Muscle of leg (tissue), 11 donors: ENCODE measurements around the gene KIF26A. TPM values are rescaled to one million over a fixed set of nuclear protein-coding genes. Genes with fewer than 3 reads are reported as not detected.

Source experiments
- DNase-seq: peaks from one replicate; pipeline ENCODE4 v3.0.0; 2013
- H3K27ac ChIP-seq: one replicate; pipeline ENCODE4 v1.5.1; 2013; ENCODE audit warnings: mild to moderate bottlenecking, low read length, control low read depth
- H3K27me3 ChIP-seq: one replicate; pipeline ENCODE4 v1.6.1; 2013; ENCODE audit warnings: low read length; ENCODE audit not compliant: control insufficient read depth, insufficient read depth
- H3K36me3 ChIP-seq: one replicate; pipeline ENCODE4 v1.6.1; 2013; ENCODE audit warnings: low read length; ENCODE audit not compliant: control insufficient read depth, insufficient read depth
- H3K4me1 ChIP-seq: one replicate; pipeline ENCODE4 v1.6.1; 2013; ENCODE audit warnings: low read length; ENCODE audit not compliant: control insufficient read depth, insufficient read depth
- H3K4me3 ChIP-seq: one replicate; pipeline ENCODE4 v1.5.1; 2013; ENCODE audit warnings: low read length, control low read depth
- H3K9me3 ChIP-seq: replicated peaks from 2 replicates; pipeline ENCODE4 v1.6.1; 2013; ENCODE audit warnings: low read depth, low read length; ENCODE audit not compliant: control insufficient read depth
- WGBS: methylation state at CpG from one replicate; pipeline ENCODE4 v1.1.5; 2013; ENCODE audit warnings: missing lambda C conversion rate; ENCODE audit not compliant: insufficient coverage; 5-methylcytosine and 5-hydroxymethylcytosine counted together
- polyA plus RNA-seq, 8 donors: library from polyadenylated mRNA; unstranded; fragments of 120-200 nt; gene quantifications; one replicate each; pipeline versions ENCODE4 v1.2.1 to v1.2.3, GENCODE V29; 2013; ENCODE audit warnings: inconsistent platforms in 1 of 8, low replicate concordance in 1 of 8; ENCODE audit not compliant: insufficient read length in 8 of 8, insufficient read depth in 1 of 8
- total RNA-seq: library from RNA; stranded (reverse); fragments of 120-200 nt; gene quantifications from one replicate; pipeline ENCODE4 v1.2.4, GENCODE V29; 2013

KIF26A gene
- total and polyA plus RNA-seq, 9 donors, result 7.3 to 12.8 (median 10.5) TPM

GRCh38 chr14:104187121-104187889 is 48.9 kb downstream of the KIF26A start:
- Histone ChIP-seq H3K4me3 (no peak overlapping the region), H3K27me3 (no peaks in the 10 kb centered on the region), H3K36me3 (no peaks in the 10 kb centered on the region), H3K9me3 (no peaks in the 10 kb centered on the region), H3K4me1 (peaks cover 14% of the 10 kb centered on the region), H3K27ac (no peak overlapping the region)
- DNase-seq, result no peak
- WGBS, result 73% methylated on average over 24 of the region's 27 CpGs

DNA sequence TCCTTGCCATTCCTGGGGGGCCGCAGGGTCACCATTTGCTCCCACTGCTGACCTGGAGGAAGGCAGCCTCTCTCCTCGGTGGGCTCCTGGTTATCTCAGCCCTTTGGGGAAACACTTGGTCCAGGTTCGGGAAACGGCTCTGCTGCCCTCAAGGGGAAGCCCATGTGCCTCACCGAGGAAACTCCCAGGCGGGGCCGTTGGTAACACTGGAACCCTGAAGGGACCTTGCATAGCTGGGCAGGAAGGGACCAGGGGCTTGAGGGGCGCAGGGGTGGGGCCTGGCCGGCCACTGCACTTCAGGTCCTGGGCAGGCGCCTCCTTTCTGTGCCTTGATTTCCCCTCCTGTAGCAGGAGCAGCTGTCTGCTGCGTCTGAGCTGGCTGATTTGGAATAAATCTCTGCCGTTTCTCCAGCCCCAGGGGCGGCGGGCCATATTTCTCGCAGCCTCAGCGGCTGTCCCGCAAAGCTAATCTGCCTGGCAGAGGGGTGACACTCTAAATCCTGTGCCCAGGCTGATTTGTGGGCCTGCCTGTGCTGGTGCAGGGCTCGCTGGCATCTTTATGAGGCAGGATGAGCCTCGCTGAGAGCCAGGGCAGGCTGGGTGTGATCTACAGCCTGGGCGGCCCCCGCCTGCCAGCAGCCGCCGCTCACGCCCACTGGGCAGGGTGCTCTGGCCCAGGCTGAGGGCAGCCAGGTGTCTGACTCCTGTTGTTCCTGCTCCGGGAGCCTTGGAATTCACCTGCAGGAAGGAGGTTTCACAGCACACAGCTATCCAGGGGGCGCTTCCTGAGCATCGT is 49.7 kb downstream of the KIF26A start:
- no peaks in the 10 kb centered on the region for H3K9me3 ChIP-seq
- H3K27ac ChIP-seq, result no peak overlapping the region
- no peak overlapping the region for H3K4me3 ChIP-seq
- DNase-seq, result no peak
- 47% methylated on average over 26 of the region's 27 CpGs for WGBS
- peaks cover 14% of the 10 kb centered on the region for H3K4me1 ChIP-seq
- no peaks in the 10 kb centered on the region for H3K36me3 ChIP-seq
- no peaks in the 10 kb centered on the region for H3K27me3 ChIP-seq

DNA sequence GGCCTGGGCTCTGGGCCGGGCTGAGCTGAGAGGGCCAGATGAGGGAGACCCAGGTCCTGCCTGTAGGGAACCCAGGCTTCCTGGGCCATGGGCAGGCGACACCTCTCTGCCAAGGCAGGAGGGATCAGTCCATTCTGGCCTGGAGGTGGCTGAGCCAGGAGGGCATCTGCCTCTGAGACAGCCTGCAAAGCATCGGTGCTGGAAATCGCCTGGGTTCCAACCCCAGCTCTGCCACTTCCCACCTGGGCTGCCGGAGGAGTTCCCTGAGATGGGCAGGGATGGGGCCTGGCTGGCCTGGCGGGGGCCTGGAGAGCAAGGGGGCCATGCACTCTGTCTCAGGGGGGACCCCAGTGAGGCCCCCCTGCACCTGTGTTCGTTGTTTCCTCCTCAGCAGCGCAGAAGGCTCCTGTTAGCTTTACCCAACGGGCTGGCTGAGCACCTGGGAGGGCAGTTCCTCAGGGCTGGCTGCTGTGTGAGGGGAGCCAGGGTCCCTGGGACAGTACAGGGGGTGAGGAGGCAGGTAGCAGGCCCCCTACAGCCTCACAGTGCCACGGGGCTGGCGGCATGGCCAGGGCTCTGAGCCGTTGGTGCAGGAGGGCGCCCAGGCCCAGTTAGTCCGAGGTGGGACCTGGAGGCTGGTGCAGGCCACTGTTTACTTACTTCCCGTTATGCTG is 50.5 kb downstream of the KIF26A start:
- no peak overlapping the region for H3K27ac ChIP-seq
- peaks cover 14% of the 10 kb centered on the region for H3K4me1 ChIP-seq
- no peak for DNase-seq
- 64% methylated on average over 14 of the region's 15 CpGs for WGBS
- no peaks in the 10 kb centered on the region for H3K9me3 ChIP-seq
- H3K4me3 ChIP-seq, result no peak overlapping the region
- H3K36me3 ChIP-seq, result no peaks in the 10 kb centered on the region
- H3K27me3 ChIP-seq, result peaks cover under 1% of the 10 kb centered on the region

DNA sequence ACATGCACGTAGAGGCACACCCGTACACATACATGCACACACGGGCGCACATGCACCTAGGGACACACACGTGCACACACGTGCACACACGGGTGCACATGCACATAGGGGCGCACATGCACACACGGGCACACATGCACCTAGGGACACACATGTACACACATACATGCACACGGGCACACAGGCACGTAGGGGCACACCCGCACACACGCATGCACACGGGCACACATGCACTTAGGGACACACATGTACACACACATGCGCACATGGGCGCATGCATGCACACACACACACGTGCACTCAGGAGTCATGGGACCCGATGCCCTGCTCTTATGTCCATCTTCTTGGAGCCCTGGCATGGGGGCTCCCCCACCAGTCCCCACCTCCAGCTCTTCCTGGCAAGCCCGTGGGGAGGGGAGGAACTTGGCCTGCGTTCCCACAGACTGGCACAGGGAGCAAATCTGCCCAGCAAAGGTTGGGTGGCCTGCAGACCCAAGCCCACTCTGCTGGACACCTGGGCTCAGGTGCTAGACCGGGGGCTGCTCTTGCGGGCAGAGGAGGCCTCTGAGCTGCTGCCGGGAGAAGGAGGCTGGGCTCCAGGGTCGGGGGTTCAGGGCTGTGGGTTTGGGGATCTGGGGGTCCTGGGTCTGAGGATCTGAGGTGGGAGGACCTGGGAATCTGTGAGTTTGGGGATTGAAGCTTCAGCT is 51.4 kb downstream of the KIF26A start:
- DNase-seq, result no peak
- Histone ChIP-seq H3K4me3 (no peak overlapping the region), H3K9me3 (no peaks in the 10 kb centered on the region), H3K36me3 (no peaks in the 10 kb centered on the region), H3K27ac (no peak overlapping the region), H3K4me1 (peaks cover 10% of the 10 kb centered on the region), H3K27me3 (peaks cover 2% of the 10 kb centered on the region)
- WGBS, result 92% methylated on average over 21 of the region's 24 CpGs

DNA sequence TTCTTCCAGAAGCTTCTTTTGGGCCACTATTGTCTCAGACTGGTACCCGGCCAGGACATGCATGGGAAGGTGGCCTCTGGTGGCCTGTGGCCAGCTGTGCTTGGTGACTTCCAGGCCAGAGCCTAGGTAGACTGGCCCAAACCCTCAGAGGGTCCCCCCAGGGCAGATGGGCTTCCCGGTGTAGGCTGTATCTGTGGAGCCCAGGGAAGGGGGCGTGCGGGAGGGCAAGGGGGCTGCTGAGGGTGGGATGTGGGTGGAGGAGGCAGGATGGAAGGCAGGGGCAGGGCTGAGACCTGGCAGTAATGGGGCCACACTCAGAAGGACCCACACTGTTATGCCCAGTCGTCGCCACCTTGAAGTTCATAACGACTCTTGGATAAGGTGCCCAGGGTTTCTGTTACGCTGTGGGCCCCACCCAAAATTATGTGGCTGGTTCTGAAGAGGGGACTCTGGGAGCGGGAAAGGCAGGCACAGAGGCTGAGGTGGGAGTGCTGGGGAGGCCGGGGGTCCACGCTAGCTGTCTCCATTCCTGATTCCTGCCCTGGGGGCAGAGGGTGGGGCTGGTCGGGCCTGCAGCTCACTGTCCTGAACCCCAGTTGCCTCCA is 52.1 kb downstream of the KIF26A start:
- H3K36me3 ChIP-seq, result no peaks in the 10 kb centered on the region
- WGBS, result 66% methylated on average over 12 of the region's 12 CpGs
- peaks cover 2% of the 10 kb centered on the region for H3K27me3 ChIP-seq

GRCh38 chr14:104191409-104191997 is 53.1 kb downstream of the KIF26A start:
- Histone ChIP-seq H3K4me3 (no peak overlapping the region), H3K4me1 (peaks cover 14% of the 10 kb centered on the region), H3K27ac (no peak overlapping the region), H3K27me3 (peaks cover 8% of the 10 kb centered on the region), H3K36me3 (no peaks in the 10 kb centered on the region), H3K9me3 (no peaks in the 10 kb centered on the region)
- 51% methylated on average over 20 of the region's 21 CpGs for WGBS
- no peak for DNase-seq

More for the DNA sequence above, 52.1 kb downstream of the KIF26A start:
- no peak for DNase-seq
- H3K27ac ChIP-seq, result no peak overlapping the region
- H3K4me3 ChIP-seq, result no peak overlapping the region
- no peaks in the 10 kb centered on the region for H3K9me3 ChIP-seq
- H3K4me1 ChIP-seq, result peaks cover 7% of the 10 kb centered on the region

- 85% methylated on average over 16 of the region's 20 CpGs for WGBS
- no peak overlapping the region for H3K4me3 ChIP-seq
- H3K27me3 ChIP-seq, result peaks cover 12% of the 10 kb centered on the region
- H3K4me1 ChIP-seq, result peaks cover 18% of the 10 kb centered on the region
- no peaks in the 10 kb centered on the region for H3K9me3 ChIP-seq
- H3K36me3 ChIP-seq, result no peaks in the 10 kb centered on the region
- H3K27ac ChIP-seq, result no peak overlapping the region
- no peak for DNase-seq
Measured at GRCh38 chr14:104192146-104192882, 53.9 kb downstream of the KIF26A start.

DNA sequence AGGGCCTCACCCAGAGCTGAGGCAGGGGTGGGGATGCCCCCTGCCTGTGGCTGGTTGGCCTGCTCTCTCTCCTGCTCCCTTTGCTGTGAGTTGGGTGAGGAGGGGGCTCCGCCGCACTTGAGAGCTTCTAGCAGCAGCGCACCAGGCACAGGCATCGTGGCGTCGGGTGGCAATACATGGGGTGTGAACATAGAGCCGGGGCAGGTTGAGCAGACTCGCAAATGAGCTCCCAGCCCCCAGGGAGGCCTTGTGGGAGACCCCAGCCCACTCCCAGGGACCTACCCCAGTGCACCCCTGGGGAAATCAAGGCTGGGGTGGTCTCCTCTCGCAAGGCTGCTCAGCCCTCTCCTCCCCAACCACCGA is 54.5 kb downstream of the KIF26A start:
- 84% methylated on average over 8 of the region's 10 CpGs for WGBS
- DNase-seq, result no peak
- Histone ChIP-seq H3K27ac (no peak overlapping the region), H3K36me3 (no peaks in the 10 kb centered on the region), H3K27me3 (peaks cover 12% of the 10 kb centered on the region), H3K4me3 (no peak overlapping the region), H3K9me3 (no peaks in the 10 kb centered on the region), H3K4me1 (peaks cover 18% of the 10 kb centered on the region)

- Histone ChIP-seq H3K27ac (no peak overlapping the region), H3K4me3 (no peak overlapping the region), H3K27me3 (peaks cover 12% of the 10 kb centered on the region), H3K4me1 (peaks cover 11% of the 10 kb centered on the region), H3K36me3 (no peaks in the 10 kb centered on the region), H3K9me3 (no peaks in the 10 kb centered on the region)
- no peak for DNase-seq
- 68% methylated on average over 6 of the region's 14 CpGs for WGBS
Measured at GRCh38 chr14:104194016-104194415, 55.6 kb downstream of the KIF26A start.
